ENCODE measurements around the gene RGS14.

Gene RGS14

GRCh38 chr5:177377851-177378776, 20.4 kb downstream of the RGS14 start:
- DNase-seq (ENCODE audit: low read depth in 2 of 2) = no peak
- no peak overlapping the region for H3K4me3 ChIP-seq (replicated peaks in 1 of 2; ENCODE audit: low read depth in 2 of 2, low read length in 2 of 2)
- TF ChIP-seq, protein P1, sequence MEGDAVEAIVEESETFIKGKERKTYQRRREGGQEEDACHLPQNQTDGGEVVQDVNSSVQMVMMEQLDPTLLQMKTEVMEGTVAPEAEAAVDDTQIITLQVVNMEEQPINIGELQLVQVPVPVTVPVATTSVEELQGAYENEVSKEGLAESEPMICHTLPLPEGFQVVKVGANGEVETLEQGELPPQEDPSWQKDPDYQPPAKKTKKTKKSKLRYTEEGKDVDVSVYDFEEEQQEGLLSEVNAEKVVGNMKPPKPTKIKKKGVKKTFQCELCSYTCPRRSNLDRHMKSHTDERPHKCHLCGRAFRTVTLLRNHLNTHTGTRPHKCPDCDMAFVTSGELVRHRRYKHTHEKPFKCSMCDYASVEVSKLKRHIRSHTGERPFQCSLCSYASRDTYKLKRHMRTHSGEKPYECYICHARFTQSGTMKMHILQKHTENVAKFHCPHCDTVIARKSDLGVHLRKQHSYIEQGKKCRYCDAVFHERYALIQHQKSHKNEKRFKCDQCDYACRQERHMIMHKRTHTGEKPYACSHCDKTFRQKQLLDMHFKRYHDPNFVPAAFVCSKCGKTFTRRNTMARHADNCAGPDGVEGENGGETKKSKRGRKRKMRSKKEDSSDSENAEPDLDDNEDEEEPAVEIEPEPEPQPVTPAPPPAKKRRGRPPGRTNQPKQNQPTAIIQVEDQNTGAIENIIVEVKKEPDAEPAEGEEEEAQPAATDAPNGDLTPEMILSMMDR (IDR thresholded peaks at IDR 0.05; ENCODE audit: low read depth, low read length) = no peak

DNA sequence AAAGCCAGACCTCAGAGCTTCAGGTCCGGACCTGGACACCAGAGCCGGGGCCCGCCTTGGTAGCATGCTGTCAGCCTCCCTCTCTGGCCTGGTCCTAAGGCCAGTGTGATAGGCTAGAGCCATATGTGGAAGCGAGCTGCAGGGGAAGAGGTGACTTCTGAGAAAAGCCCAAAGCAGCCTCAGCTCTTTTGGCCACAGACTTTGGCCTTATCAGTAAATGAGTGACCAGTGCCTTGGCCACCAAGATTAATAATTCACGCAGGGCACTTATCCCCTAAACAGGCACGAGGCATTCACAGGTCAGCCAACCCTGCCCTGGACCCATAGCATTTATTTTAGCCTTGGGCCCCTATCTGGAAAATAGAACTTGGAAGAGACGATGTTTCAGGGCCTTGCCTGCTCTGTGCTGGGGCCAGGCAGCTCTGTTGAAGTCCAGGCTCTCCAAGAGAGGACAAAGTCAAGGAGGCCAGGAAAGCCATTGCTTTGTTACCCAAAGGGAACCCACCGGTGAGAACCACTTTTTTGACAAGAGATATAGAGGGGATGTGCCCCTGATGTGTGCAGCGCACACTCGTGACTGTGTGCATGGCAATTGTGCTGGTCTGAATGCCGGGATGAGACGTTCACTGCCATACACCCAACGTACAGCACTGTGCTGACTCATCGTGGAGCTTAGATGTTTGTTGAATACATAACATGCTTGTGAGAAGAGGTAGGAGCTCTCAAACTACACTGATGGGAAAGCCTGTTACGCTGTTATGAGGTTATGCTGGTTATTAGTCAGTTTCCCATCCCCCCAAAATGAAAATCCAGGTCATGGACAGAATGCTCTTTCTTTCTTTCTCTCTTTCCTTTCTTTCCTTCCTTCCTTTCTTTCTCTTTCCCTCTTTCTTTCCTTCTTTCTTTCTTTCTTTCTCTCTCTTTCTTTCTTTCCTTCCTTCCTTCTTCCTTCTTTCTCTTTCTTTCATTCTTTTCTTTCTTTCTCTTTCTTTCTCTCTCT, 21.5 kb downstream of the RGS14 start:
- TF ChIP-seq, protein P1 (IDR thresholded peaks at IDR 0.05; ENCODE audit: low read depth, low read length) = no peak
- no peak overlapping the region for H3K4me3 ChIP-seq (replicated peaks in 1 of 2; ENCODE audit: low read depth in 2 of 2, low read length in 2 of 2)
- DNase-seq (ENCODE audit: low read depth in 2 of 2) = peak; percentile 55 to 87

DNA sequence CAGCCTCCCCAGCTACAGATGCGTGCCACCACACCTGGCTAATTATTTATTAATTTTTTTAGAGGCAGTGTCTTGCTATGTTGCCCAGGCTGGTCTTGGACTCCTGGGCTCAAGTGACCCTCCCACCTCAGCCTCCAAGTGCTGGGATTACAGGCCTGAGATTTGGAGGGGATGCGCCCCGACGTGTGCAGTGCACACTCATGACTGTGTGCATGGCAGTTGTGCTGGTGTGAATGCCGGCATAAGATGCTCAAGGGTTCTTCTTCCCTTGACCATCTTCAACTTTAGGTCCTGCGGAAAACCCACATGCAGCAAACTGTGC, 23.0 kb downstream of the RGS14 start:
- H3K4me3 ChIP-seq (replicated peaks in 1 of 2; ENCODE audit: low read depth in 2 of 2, low read length in 2 of 2) = no peak overlapping the region
- TF ChIP-seq, protein P1 (IDR thresholded peaks at IDR 0.05; ENCODE audit: low read depth, low read length) = no peak
- DNase-seq (ENCODE audit: low read depth in 2 of 2) = no peak

DNA sequence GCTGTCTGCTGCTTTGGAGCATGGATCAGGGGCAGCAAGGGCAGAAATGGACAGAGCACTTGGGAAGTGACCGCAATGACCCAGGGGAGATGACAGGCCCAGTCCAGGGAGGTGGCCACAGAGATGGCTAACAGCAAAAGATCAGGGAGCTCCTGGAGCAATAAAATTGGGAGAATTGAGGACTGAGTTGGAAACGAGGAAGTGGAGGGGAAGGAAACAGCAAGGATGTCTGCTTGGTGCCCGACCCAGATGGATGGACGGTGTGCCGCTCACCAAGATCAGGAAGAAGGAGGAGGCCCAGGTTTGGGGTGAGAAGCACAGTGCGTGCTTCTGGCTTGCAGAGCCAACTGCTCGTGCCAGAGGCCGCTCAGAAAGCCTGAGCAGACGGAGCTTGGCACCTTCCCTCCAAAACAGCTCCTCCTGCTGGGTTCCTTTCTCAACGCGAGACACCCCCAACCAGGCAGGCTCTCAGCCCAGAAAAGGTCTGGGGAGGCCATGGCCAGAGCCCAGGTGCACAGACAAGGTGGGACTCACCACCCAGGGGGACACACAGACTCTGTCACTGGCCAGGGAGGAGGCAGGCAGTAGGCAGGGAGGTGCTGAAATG, 24.8 kb downstream of the RGS14 start:
- TF ChIP-seq, protein P1 (IDR thresholded peaks at IDR 0.05; ENCODE audit: low read depth, low read length) = no peak
- peak; percentile 11 to 65 for DNase-seq (ENCODE audit: low read depth in 2 of 2)

DNA sequence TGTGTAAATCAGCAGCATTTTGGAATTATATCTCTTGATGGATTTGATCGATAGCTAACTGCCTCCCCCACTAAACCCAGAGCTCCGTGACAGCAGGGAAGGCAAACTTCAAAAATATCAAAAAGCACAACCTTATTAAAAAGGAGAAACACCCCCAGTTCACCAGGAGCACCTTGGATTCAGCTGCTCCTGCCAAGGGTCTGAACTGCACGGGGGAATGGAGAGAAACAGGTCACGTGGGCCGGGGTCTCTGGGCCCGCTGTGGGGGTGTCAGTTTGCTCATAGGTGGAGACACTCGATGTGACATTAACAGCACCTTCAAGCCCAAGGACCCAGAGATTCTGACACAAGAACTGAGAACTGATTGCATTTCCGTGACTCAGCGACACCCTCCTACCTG, 25.5 kb downstream of the RGS14 start:
- TF ChIP-seq, protein P1 (IDR thresholded peaks at IDR 0.05; ENCODE audit: low read depth, low read length) = no peak
- DNase-seq (ENCODE audit: low read depth in 2 of 2) = no peak
- H3K4me3 ChIP-seq (replicated peaks in 1 of 2; ENCODE audit: low read depth in 2 of 2, low read length in 2 of 2) = no peak overlapping the region

More for the DNA sequence above, 24.8 kb downstream of the RGS14 start:
- H3K4me3 ChIP-seq (replicated peaks in 1 of 2; ENCODE audit: low read depth in 2 of 2, low read length in 2 of 2) = no peak overlapping the region

DNA sequence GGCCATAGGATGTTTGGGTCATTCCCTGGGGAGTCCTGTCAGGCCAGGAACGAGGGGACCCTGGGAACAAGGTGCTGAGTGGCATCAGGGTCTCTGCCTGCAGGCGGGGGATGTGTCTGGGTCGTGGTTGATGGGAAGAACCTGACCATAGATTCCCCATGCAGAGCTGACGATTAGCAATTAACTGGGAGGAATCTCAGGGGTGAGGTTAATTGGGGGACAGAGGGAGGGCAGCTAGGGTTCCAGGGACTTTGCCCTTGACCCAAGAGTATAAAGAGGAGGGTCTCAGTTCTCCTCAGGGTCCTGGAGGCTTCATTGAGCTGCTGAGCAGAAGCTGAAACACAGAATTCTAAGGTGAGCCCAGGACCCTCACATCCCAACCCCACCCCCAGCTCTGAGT, 26.4 kb downstream of the RGS14 start, which contains the start of gene SLC34A1:
TSS of gene SLC34A1 (plus strand) at position 301 of the 400 bp plus-strand sequence. CDS start 1,308 bp downstream, outside the sequence.
- DNase-seq (ENCODE audit: low read depth in 2 of 2) = no peak
- TF ChIP-seq, protein P1 (IDR thresholded peaks at IDR 0.05; ENCODE audit: low read depth, low read length) = no peak
- H3K4me3 ChIP-seq (replicated peaks in 1 of 2; ENCODE audit: low read depth in 2 of 2, low read length in 2 of 2) = no peak within 1 kb of the TSS

Data from cardiac fibroblast (primary cell).